GM21360 (cell line): Measurements from ENCODE around the gene COLEC12.

Experiments used
- ATAC-seq: cut with Tn5 transposase; IDR thresholded peaks from one replicate; pipeline ENCODE4 v1.9.1; 2021; ENCODE audit warnings: mild to moderate bottlenecking, moderate library complexity; ENCODE audit not compliant: unreplicated experiment

The COLEC12 gene

DNA sequence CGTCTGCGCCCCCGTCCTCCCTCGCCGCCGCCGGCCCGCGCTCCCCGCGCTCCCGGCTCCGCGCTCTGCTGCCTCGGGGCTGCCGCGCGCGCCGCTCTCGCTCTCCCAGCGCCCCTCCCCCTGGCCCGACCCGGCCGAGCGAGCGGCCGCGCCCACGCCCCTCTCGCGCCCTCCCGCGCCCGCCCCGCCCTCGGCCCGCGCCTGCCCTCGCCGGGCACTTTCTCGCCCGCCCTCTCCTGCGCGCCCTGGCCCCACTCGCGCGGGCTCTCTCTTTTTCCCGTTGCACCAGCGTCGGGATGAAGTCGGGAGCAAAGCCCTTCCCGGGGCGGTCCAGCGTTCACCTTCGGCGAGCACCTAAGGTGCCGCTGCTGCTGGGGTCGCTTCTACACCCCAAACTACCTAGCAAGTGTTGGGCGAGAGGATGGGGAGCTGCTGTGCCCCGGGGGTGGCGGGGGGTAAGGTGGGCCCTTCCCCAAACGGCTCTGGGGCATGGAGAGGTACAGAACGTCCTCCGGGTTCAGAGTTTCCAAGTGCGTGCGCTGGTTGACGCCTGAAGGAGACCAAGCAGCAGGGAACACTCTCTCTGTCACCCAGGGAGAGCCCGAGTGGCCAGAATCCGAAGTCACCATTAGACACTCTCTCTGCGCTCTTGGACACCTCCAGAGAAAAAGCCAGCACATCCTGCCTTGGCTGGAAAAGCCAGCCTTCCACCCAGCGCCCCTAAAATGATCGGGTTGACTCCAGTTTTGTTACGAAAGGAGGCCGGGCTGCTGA lies at the start of gene COLEC12:
TSS of gene COLEC12 (minus strand) at position 70 of the 774 bp plus-strand sequence. CDS start 187 bp downstream, outside the sequence.
- ATAC-seq, result no peak

- no peak for ATAC-seq
Measured at GRCh38 chr18:549967-550366, 49.5 kb upstream of the COLEC12 start.

DNA sequence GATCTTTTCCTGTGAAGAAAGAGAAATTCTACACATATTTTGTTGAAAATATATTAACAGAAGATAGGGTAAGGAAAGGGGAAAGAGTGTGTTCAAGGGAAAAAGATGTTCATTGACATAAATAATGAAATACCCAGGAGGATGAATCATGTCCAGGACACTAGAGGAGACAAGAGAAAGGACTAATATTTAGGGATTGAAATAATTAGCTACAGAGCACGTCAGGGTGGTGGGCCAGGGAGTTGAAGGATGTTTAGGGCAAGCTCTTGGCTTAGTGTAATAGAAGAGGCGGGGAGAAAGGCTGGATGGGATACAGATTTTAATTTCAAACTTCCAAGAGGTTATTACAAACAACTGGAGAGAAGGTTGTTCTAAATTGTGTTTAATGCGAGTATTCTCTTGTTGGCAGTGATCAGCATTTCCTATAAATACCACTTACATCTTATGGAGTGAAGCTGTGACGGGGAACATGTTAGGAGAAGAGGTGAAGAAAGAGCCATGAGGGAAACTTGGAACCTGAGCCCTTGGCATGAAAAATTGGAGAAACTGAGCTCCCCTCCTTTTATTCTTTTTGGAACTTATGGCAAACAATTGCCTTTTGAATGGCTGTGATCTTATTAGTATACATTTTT lies 43.1 kb upstream of the COLEC12 start:
- no peak for ATAC-seq

DNA sequence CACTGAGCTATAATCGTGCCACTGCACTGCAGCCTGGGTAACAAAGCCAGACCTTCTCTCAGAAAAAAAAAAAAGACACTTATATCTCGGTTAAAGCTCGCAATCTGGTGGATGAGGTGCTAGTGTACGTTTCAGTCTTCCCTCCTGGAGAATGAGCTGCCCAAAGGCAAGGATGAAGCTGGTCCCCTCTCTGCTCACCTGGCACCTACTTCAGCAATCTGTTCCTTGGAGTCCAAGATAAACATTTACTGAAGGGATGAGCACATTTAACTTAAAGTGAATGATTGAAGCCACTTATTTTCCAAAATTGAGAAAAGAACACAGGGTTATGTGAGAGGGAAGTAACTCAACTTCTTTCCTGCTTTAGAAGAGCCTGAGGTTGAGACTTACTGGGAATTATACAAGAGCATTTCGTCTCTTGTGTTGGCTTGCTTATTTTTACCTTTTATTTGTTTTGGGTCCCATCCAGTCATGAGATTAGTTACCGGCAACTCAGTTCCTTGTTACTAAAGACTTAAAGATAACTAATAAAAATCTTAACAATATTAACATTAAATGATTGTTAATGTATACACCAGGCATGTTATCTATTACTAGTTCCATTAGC lies 33.6 kb upstream of the COLEC12 start:
- no peak for ATAC-seq

DNA sequence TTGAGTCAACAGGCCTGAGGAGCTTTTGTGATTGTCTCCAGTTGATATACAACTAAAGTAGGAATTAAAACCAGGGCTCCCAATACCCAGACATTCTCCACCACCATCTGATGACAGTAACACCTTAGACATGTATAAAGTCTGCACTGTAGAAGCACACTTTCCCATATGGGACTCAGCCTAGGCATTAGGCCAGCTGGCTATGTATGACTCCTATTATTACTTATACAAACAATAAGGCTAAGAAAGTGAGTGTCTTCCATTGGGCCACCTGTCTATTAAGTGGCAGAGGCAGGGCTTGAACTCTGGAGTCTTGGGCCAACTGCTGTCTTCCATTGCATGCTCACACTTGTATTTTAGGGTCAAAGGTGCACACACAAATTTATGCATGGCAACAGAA lies 32.1 kb upstream of the COLEC12 start:
- no peak for ATAC-seq

DNA sequence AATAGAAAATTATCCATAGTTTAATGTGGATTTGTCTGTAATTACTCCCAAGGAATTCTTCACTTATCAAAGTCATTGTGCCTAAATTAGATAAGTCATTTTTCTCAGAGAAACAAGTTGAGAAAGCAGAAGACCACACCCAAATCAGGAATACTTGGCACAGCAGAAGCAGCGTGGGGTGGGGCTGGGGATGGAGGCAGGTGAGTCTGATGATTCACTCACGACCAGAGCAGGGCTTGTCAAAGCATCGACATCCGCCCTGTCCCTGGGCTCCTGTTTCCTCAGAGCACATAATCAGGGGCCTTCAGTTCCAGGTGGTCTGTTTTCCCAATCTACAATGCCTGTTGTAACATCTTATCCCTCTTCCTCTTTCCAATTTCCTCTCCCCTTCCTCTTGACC lies 31.5 kb upstream of the COLEC12 start:
- no peak for ATAC-seq

DNA sequence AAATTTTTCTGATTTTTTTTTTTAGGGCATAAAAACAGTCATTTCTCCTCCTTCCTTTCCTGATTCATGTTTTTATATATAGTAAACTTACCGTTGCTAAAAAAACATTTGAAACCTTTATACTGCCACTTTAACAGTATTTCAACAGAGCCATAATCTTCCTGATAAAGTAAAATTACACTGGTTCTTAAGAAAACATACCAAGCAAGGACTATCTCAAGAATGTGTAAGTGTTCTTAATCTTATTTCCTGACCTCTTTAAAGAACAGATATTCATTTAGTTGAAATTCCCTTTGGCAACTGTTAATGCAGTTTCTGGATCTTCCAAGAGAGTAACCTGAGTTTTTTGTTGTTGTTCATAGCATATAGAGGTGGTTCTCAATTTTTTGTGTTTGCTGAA lies 26.6 kb upstream of the COLEC12 start:
- no peak for ATAC-seq

DNA sequence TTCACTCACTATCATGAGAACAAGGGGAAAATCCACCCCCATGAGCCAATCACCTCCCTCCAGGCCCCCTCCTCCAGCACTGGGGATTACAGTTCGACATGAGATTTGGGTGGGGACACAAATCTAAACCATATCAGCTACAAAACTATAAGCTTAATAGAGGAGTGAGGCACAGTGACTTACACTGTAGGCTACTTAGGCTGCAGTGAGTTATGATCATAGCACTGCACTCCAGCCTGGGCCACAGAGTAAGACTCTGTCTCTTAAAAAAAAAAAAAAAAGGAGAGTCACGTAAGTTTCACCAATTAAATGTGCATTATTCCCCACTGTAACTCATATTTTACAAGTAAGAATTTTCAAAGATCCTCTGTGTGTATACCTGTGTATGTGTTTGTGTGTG lies 26.2 kb upstream of the COLEC12 start:
- ATAC-seq, result no peak

DNA sequence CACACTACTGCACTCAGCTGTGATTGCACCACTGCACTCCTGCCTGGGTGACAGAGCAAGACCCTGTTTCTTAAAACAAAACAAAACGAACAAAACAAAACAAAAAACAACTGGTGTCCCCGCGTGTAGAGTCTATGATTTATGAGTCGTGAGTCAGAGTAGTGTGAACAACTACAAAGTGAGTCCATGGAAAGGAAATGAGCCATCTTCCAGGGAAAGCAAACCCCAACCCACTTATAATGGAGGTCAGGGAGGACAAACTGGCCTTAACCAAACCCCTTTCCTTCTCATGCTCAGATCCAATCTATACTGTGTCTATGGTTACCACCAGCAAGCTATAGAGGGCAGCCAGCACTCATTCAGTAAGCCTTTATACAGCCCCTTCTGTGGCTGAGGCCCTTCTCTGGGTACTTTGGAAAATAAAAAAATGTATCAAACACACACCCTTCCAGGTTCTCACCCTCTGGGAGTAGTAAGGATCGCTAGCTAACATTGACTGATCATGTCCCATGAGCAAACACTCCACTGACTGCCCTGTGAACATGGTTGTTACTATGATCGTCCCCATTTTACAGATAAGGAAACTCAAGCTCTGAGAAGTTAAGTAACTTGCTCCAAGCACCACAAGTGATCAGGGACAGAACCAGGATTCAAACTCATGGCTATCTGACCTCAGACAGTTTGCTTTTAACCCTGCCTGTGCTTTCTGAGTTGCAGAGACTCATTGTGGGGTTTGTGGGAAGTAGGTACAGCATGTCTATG lies 24.7 kb upstream of the COLEC12 start:
- ATAC-seq, result no peak

DNA sequence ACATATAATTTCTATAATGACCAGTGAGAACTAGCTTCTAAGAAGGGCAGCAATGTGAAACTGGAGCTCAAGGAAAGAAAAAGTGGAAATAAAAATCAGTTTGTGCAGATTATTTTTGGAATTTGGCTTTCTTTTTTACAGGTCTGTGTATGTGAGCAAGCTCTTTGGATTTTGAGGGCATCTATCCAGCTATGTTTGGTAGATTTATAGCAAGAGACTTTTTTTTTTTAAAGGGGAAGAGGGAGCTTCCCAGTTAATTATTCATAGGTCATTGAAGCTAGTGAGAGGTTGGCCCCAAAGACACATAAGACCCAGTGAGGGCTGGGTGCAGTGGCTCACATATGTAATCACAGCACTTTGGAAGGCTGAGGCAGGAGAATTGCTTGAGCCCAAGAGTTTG lies 24.0 kb upstream of the COLEC12 start:
- no peak for ATAC-seq

GRCh38 chr18:523561-523960 lies 23.1 kb upstream of the COLEC12 start:
- no peak for ATAC-seq

DNA sequence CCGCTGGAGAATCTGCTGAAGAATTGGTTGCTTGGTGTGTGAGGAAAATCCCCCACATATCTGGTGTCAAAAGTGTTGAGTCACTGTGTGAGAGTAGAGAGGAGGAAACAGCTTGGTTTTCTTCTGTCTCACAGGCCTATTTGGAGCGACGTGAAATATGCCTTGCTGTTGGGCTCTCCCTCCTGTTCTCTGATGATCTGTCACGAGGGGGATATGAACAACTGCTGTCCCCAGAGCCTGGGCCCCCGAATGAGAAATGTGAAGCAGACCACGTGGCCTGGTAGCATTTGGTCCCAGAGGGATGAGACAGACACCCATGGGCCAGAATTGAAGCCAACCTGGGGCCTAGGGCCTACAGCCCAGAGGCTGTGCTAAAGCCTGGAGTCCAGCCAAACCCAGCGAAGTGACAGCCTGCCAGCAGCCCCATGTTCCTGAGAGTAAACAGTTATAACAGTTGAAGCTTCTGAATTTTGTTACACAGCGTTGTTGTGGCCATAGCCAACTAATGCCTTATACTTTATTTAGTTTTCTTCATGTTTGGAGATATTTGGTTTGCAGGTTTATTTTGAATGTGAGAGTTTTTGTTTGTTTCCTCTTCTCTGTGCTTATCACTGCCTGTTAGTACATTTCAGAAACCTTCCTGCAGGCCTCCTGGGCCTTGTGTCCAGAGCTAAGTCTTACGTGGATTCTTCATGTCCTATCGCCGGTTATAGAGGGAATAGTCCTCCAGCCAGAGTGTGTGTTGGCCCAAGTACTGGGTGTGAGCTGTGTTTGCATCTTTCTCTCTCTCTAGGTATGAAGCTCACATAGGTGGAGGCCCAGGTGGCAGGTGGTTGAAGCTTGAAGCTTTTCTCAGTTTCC lies 18.7 kb upstream of the COLEC12 start:
- peak; percentile 91 for ATAC-seq

DNA sequence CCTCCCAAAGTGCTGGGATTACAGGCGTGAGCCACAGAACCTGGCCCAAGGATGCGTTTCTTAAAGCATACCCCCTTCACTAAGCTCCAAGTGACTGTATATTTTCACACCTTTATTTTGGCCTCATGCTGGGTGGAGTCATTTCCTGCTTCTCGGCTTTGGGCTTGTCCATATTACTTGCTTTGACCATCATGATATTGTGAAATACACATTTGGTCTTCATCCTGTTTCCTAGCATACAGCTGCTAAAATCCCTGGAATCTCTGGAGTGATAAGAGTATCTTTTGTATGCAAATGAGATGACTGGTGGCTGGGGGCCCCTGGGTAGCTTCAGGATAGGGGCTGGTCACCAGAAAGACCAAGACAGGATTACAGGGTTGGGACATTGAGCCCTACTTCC lies 17.6 kb upstream of the COLEC12 start:
- no peak for ATAC-seq

GRCh38 chr18:515838-516237 lies 15.3 kb upstream of the COLEC12 start:
- no peak for ATAC-seq

- no peak for ATAC-seq
Measured at GRCh38 chr18:515156-515815, 14.8 kb upstream of the COLEC12 start.

DNA sequence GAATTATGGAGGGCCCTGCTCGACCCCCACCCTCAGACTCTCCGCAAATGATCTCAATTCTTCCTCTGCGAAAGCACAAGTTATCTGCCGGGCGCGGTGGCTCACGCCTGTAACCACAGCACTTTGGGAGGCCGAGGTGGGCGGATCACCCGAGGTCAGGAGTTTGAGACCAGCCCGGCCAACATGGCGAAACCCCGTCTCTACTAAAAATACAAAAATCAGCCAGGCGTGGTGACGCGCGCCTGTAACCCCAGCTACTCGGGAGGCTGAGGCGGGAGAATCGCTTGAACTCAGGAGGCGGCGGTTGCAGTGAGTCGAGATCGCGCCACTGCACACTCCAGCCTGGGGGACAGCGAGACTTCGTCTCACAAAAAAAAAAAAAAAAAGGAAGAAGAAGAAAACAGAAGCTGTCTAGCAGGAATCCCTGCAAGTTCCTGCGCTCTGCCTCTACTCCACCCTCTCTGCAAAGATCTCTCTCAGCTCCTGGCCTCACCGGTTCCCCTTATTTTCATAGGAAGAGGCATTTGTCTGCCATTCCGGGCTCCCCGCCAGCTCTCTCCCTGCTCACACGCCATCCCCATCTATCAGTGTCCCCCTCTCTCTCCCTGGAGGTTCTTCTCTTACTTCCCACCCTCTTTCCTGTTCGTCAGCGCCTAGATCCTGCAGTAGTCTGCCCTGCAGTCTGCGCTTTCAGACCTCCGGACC lies 13.5 kb upstream of the COLEC12 start:
- no peak for ATAC-seq

DNA sequence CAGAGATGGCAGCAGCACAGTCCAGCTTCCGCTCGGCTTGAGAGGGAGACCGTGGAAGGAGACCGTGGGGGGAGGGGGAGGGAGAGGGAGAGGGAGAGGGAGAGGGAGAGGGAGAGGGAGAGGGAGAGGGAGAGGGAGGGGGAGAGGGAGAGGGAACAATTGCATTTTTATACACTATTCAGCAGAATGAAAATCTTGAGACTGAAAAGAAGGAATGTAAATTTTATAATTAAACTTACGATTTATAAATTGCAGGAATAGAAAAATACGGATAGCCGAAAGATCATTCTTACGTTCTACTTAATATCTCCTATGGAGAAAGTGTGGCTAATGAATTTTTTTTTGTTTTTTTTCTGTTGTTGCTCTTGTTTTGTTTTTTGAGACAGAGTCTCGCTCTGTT lies 12.5 kb upstream of the COLEC12 start:
- ATAC-seq, result no peak

DNA sequence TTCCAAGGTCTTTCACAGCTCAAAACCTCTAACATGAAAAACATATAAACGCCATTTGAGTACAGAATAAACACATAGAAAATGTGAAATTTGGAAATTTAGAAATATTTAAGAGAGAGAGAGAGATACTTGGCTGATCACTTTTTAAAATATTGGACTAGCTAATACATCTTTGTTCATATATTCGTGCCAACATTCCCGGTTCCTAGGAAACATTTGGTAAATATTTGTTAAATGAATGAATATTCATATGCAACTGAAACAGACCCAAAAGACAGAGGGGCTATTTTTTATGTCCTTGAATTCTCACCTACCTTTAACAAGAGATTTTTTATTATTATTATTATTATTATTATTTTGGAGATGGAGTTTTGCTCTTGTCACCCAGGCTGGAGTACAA lies 8.3 kb upstream of the COLEC12 start:
- no peak for ATAC-seq

DNA sequence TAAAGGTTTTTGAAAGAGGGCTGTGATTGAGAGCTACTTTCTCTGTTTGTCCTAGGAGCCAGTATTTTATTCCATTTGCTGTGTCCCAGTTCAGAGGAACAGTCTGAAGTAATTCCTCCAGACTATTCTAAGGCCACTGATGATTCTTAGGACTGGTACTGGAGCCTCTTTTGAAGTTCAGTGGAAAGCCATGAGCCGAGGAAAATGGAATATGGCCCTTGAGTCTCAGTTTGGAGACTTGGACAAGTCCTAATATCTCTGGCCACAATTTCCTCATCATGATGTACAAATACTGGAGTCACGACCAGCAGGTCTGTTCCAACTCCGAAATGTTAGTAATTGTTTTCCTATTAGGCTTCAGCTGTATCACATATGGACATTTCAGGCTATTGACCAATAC lies 7.1 kb upstream of the COLEC12 start:
- no peak for ATAC-seq
